ENCODE measurements around the gene PRR16.

DNA sequence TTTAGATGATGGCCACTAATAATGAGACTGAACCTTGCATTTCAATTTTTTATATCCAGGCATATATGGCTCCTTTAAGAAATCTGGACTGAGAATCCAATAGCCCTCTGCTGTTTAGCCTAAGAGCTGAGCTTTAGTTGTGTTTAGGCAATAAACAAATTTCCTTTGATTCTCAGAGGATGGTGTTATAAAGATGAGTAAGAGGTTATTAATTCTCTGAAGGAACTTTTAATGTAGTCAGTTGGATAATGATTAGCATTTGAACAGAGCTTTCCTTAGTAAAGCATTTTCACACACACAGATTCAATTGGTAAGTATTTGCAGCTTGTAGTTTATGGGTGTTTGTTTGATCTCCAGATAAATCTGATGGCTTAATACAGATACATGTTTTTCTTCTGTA, 149.6 kb downstream of the PRR16 start:
- no peak for TF ChIP-seq POLR2A (IDR thresholded peaks at IDR 0.05)
- TF ChIP-seq, protein P1, sequence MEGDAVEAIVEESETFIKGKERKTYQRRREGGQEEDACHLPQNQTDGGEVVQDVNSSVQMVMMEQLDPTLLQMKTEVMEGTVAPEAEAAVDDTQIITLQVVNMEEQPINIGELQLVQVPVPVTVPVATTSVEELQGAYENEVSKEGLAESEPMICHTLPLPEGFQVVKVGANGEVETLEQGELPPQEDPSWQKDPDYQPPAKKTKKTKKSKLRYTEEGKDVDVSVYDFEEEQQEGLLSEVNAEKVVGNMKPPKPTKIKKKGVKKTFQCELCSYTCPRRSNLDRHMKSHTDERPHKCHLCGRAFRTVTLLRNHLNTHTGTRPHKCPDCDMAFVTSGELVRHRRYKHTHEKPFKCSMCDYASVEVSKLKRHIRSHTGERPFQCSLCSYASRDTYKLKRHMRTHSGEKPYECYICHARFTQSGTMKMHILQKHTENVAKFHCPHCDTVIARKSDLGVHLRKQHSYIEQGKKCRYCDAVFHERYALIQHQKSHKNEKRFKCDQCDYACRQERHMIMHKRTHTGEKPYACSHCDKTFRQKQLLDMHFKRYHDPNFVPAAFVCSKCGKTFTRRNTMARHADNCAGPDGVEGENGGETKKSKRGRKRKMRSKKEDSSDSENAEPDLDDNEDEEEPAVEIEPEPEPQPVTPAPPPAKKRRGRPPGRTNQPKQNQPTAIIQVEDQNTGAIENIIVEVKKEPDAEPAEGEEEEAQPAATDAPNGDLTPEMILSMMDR (IDR thresholded peaks at IDR 0.05): no peak

All from lower leg skin (tissue), 3 donors.